ENCODE measurements around the gene CARD11. TPM values are rescaled to one million over a fixed set of nuclear protein-coding genes. Genes with fewer than 3 reads are reported as not detected.

The CARD11 gene
- total and polyA plus RNA-seq, 9 donors = 0.28 to 2.5 (median 0.80) TPM

GRCh38 chr7:2897023-2897422 lies 146.6 kb downstream of the CARD11 start:
- Histone ChIP-seq H3K36me3 (no peaks in the 10 kb centered on the region), H3K27ac (no peak overlapping the region), H3K4me3 (no peak overlapping the region), H3K9me3 (no peaks in the 10 kb centered on the region), H3K4me1 (ENCODE audit: insufficient read depth) (peaks cover 2% of the 10 kb centered on the region), H3K27me3 (no peaks in the 10 kb centered on the region)
- WGBS, 3 donors = 85 to 89% (median 86%) methylated on average over 13 of the region's 13 CpGs
- TF ChIP-seq EP300 (IDR thresholded peaks at IDR 0.05) (no peak), POLR2A (IDR thresholded peaks at IDR 0.05) (no peak), CTCF (IDR thresholded peaks at IDR 0.05) (no peak)
- DNase-seq = no peak
- intact Hi-C loops (cut with DNase I) = loop anchor here in 1 of 4 donors (10.0 kb wide), 1 partner anchor 998 kb away; no protein-coding TSS in a partner anchor

- H3K27ac ChIP-seq = no peak overlapping the region
- H3K4me3 ChIP-seq = no peak overlapping the region
- peaks cover 2% of the 10 kb centered on the region for H3K4me1 ChIP-seq (ENCODE audit: insufficient read depth)
- no peaks in the 10 kb centered on the region for H3K36me3 ChIP-seq
- intact Hi-C loops (cut with DNase I) = loop anchor here in 1 of 4 donors (10.0 kb wide), 1 partner anchor 999 kb away; no protein-coding TSS in a partner anchor
- no peaks in the 10 kb centered on the region for H3K9me3 ChIP-seq
- 83 to 84% (median 83%) methylated on average over 10 of the region's 10 CpGs for WGBS, 3 donors
- no peak for DNase-seq
- no peaks in the 10 kb centered on the region for H3K27me3 ChIP-seq
- TF ChIP-seq CTCF (IDR thresholded peaks at IDR 0.05) = no peak
- TF ChIP-seq EP300 (IDR thresholded peaks at IDR 0.05) = no peak
- no peak for TF ChIP-seq POLR2A (IDR thresholded peaks at IDR 0.05)
Measured at GRCh38 chr7:2896131-2896530, 147.5 kb downstream of the CARD11 start.

GRCh38 chr7:2894118-2894940 lies 149.3 kb downstream of the CARD11 start:
- H3K27me3 ChIP-seq = no peaks in the 10 kb centered on the region
- no peak overlapping the region for H3K27ac ChIP-seq
- H3K4me3 ChIP-seq = no peak overlapping the region
- H3K36me3 ChIP-seq = no peaks in the 10 kb centered on the region
- TF ChIP-seq CTCF (IDR thresholded peaks at IDR 0.05) = no peak
- TF ChIP-seq POLR2A (IDR thresholded peaks at IDR 0.05) = no peak
- no peak for TF ChIP-seq EP300 (IDR thresholded peaks at IDR 0.05)
- intact Hi-C loops (cut with DNase I) = loop anchor here in 1 of 4 donors (10.0 kb wide), 1 partner anchor 1000 kb away; no protein-coding TSS in a partner anchor
- peaks cover 2% of the 10 kb centered on the region for H3K4me1 ChIP-seq (ENCODE audit: insufficient read depth)
- DNase-seq = peak in 1 of 5 donors; percentile 33
- no peaks in the 10 kb centered on the region for H3K9me3 ChIP-seq
- WGBS, 3 donors = 29 to 47% (median 38%) methylated on average over 17 of the region's 17 CpGs

DNA sequence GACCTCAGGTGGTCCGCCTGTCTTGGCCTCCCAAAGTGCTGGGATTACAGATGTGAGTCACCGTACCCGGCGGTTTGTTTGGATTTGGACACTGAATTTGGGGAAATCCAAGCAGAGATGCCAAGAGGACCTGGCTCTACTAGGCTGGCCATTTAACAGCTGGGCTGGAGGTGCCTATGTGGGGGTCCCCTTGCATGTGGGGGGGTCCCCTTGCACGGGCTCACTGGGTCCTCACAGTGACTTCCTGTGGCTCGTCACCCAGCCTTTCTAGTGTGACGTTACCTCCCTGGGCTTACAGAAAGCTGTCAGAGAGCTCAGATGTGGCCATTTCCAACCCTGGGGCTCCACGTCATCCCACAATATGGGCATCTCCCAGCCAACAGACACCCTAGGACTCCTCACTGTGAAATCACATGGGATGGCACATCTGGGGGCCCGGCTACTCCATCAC lies 150.2 kb downstream of the CARD11 start:
- DNase-seq = no peak
- 68 to 79% (median 76%) methylated on average over 9 of the region's 9 CpGs for WGBS, 3 donors
- Histone ChIP-seq H3K9me3 (no peaks in the 10 kb centered on the region), H3K27me3 (no peaks in the 10 kb centered on the region), H3K4me1 (ENCODE audit: insufficient read depth) (peaks cover 2% of the 10 kb centered on the region), H3K27ac (no peak overlapping the region), H3K4me3 (no peak overlapping the region), H3K36me3 (no peaks in the 10 kb centered on the region)
- intact Hi-C loops (cut with DNase I) = loop anchor here in 1 of 4 donors (10.0 kb wide), 1 partner anchor 1001 kb away; no protein-coding TSS in a partner anchor
- TF ChIP-seq EP300 (IDR thresholded peaks at IDR 0.05) = no peak
- no peak for TF ChIP-seq CTCF (IDR thresholded peaks at IDR 0.05)
- TF ChIP-seq POLR2A (IDR thresholded peaks at IDR 0.05) = no peak

Data from ovary (tissue), 9 donors.